GM12878 (cell line): Measurements from ENCODE around the gene GREB1. TPM values are rescaled to one million over a fixed set of nuclear protein-coding genes. Genes with fewer than 3 reads are reported as not detected.

Experiments used
- EP300 ChIP-seq, 2 experiments: fragments of 150-350 bp in 1 of 2; IDR thresholded peaks; 2 replicates each; pipeline ENCODE4 v1.6.1; 2011 to 2012; ENCODE audit warnings: low read depth in 2 of 2, low read length in 2 of 2, borderline replicate concordance in 1 of 2, improper control_type of control experiment in 1 of 2, inconsistent platforms in 1 of 2; ENCODE audit not compliant: control insufficient read depth in 1 of 2
- JUNB ChIP-seq: IDR thresholded peaks from 2 replicates; pipeline ENCODE4 v1.6.1; 2016; ENCODE audit warnings: antibody characterized with exemption, mild to moderate bottlenecking
- NR2C1 ChIP-seq: fragments of 450-650 bp; IDR thresholded peaks from 2 replicates; pipeline ENCODE4 v1.6.1; 2017; ENCODE audit warnings: antibody characterized with exemption, mild to moderate bottlenecking, moderate library complexity
- PBX3 ChIP-seq: IDR thresholded peaks from 2 replicates; pipeline ENCODE4 v1.6.1; 2011; ENCODE audit warnings: mild to moderate bottlenecking, low read depth, low read length, moderate library complexity; ENCODE audit not compliant: insufficient replicate concordance
- RAD51 ChIP-seq: fragments of 450-650 bp; IDR thresholded peaks from 2 replicates; pipeline ENCODE4 v1.6.1; 2016; ENCODE audit warnings: moderate library complexity, mild to moderate bottlenecking, inconsistent platforms
- SPI1 ChIP-seq: IDR thresholded peaks from 2 replicates; pipeline ENCODE4 v1.6.1; 2011; ENCODE audit warnings: low read depth, mild to moderate bottlenecking, low read length, moderate library complexity, borderline replicate concordance; ENCODE audit not compliant: insufficient read depth
- ZBTB4 ChIP-seq: fragments of 450-650 bp; formaldehyde crosslinking; IDR thresholded peaks from 2 replicates; pipeline ENCODE4 v1.4.0; 2022; ENCODE audit warnings: mild to moderate bottlenecking, moderate library complexity
- ZSCAN29 ChIP-seq: fragments of 450-650 bp; IDR thresholded peaks from 2 replicates; pipeline ENCODE4 v1.6.1; 2017; ENCODE audit warnings: mild to moderate bottlenecking, moderate library complexity
- polyA plus RNA-seq, 11 experiments: library from polyadenylated mRNA; depleted of rRNA in 4 of 11; unstranded in 6 of 11; stranded (reverse) in 5 of 11; fragments of >200 nt; fragmentation: Nextera tagmentation in 4 of 11; fragmentation: Illumina TruSeq in 1 of 11; extraction: Ambion mirVana in 4 of 11; extraction: Trizol in 1 of 11; gene quantifications; 1 replicate in 1 of 11; 2 replicates in 10 of 11; pipeline versions ENCODE4 v1.2.1 to v1.2.3, GENCODE V29; 2011 to 2016; ENCODE audit warnings: inconsistent platforms in 2 of 11, missing spikeins in 2 of 11, low read depth in 1 of 11
- total RNA-seq, 4 experiments: library from RNA; depleted of rRNA in 3 of 4; stranded (reverse); fragments of >200 nt in 3 of 4; fragmentation: Illumina TruSeq in 1 of 4; extraction: Trizol in 1 of 4; gene quantifications; 2 replicates each; pipeline versions ENCODE4 v1.2.1 to v1.2.3, GENCODE V29; 2013 to 2021
- TF ChIP-seq, protein P1 (sequence below), 3 experiments: IDR thresholded peaks in 2 of 3; conservative IDR thresholded peaks in 1 of 3; 2 replicates each; pipeline ENCODE4 v1.5.1; 2011; ENCODE audit warnings: low read depth in 3 of 3, low read length in 3 of 3, mild to moderate bottlenecking in 3 of 3, control low read depth in 2 of 3, moderate library complexity in 2 of 3, inconsistent platforms in 1 of 3, mixed read lengths in 1 of 3; ENCODE audit not compliant: control insufficient read depth in 2 of 3, insufficient read depth in 1 of 3; ENCODE audit errors: extremely low read depth in 1 of 3

GREB1 gene
- total and polyA plus RNA-seq, 10 of the 15 experiments (the other 5 are each of a cell fraction or from before 2014, with no cell fraction given) = 0.09 to 2.1 (median 0.37) TPM; not detected in 1

GRCh38 chr2:11582862-11583752, 49.3 kb downstream of the GREB1 start (continued):
- peak; percentile 81 for TF ChIP-seq PBX3
- no peak for TF ChIP-seq SPI1
- no peak for TF ChIP-seq RAD51
- TF ChIP-seq ZSCAN29 = no peak
- TF ChIP-seq, protein P1, sequence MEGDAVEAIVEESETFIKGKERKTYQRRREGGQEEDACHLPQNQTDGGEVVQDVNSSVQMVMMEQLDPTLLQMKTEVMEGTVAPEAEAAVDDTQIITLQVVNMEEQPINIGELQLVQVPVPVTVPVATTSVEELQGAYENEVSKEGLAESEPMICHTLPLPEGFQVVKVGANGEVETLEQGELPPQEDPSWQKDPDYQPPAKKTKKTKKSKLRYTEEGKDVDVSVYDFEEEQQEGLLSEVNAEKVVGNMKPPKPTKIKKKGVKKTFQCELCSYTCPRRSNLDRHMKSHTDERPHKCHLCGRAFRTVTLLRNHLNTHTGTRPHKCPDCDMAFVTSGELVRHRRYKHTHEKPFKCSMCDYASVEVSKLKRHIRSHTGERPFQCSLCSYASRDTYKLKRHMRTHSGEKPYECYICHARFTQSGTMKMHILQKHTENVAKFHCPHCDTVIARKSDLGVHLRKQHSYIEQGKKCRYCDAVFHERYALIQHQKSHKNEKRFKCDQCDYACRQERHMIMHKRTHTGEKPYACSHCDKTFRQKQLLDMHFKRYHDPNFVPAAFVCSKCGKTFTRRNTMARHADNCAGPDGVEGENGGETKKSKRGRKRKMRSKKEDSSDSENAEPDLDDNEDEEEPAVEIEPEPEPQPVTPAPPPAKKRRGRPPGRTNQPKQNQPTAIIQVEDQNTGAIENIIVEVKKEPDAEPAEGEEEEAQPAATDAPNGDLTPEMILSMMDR (IDR thresholded peaks at IDR 0.05 in 2 of 3, conservative IDR thresholded peaks at IDR 0.05 in 1 of 3; ENCODE audit: control insufficient read depth in 2 of 3, extremely low read depth in 1 of 3, insufficient read depth in 1 of 3, low read depth in 3 of 3, low read length in 3 of 3) = peak; percentile 82 to 85 (median 83)
- no peak for TF ChIP-seq EP300 (IDR thresholded peaks at IDR 0.05; ENCODE audit: borderline replicate concordance in 1 of 2, control insufficient read depth in 1 of 2, low read depth in 2 of 2, low read length in 2 of 2)
- TF ChIP-seq NR2C1 = no peak
- TF ChIP-seq ZBTB4 (CRISPR knock-in tag) = no peak
- TF ChIP-seq JUNB = no peak
